AG04450 (cell line): ENCODE results near the gene TNFSF11. TPM values are rescaled to one million over a fixed set of nuclear protein-coding genes. Genes with fewer than 3 reads are reported as not detected.

Experiments
- CTCF ChIA-PET: fragments of 300-600, 350-600 bp; formaldehyde crosslinking; extraction: SDS; loops from one replicate; lab custom pipeline; 2022; ENCODE audit warnings: antibody characterized with exemption, inconsistent platforms; lab: Charles Lee
- POLR2A ChIA-PET: fragments of 350-600 bp; formaldehyde crosslinking; extraction: SDS; loops from one replicate; lab custom pipeline; 2021; ENCODE audit warnings: antibody characterized with exemption, inconsistent platforms; lab: Yijun Ruan, JAX
- DNase-seq: peaks from one replicate; pipeline ENCODE4 v3.0.0-alpha.2; 2011; ENCODE audit warnings: low read depth, low spot score
- H3K27ac ChIP-seq: one replicate; pipeline ENCODE4 v1.5.1; 2012; ENCODE audit warnings: low read depth, low read length, control low read depth
- H3K27me3 ChIP-seq: one replicate; pipeline ENCODE4 v1.6.0; 2012; ENCODE audit warnings: low read length; ENCODE audit not compliant: control insufficient read depth, insufficient read depth
- H3K4me3 ChIP-seq: 2 replicates; pipeline ENCODE4 v1.5.1; 2011; ENCODE audit warnings: mild to moderate bottlenecking, low read depth, low read length, control low read depth
- H3K9me3 ChIP-seq: 2 replicates; pipeline ENCODE4 v1.5.1; 2012; ENCODE audit warnings: low read length; ENCODE audit not compliant: control insufficient read depth, insufficient read depth
- CTCF ChIP-seq: IDR thresholded peaks from 2 replicates; pipeline ENCODE4 v1.5.1; 2011; ENCODE audit warnings: low read depth, low read length, control low read depth, inconsistent platforms
- polyA plus RNA-seq: library from polyadenylated mRNA; depleted of rRNA; stranded (reverse); fragments of >200 nt; gene quantifications from 2 replicates; pipeline ENCODE4 v1.2.3, GENCODE V29; 2011

The TNFSF11 gene
- polyA plus RNA-seq, 1 experiment: not detected

GRCh38 chr13:42610649-42611048, 36.7 kb downstream of the TNFSF11 start:
- ChIA-PET POLR2A (no interaction called here), CTCF (interaction anchor here (1.4 kb wide), 1 partner anchor 15 kb away, joined by 4 read pairs; no protein-coding TSS in a partner anchor)
- Histone ChIP-seq H3K27me3 (peaks cover 11% of the 10 kb centered on the region), H3K9me3 (no peaks in the 10 kb centered on the region), H3K4me3 (no peak overlapping the region), H3K27ac (no peak overlapping the region)
- DNase-seq: no peak
- no peak for TF ChIP-seq CTCF

GRCh38 chr13:42611086-42611779, 37.3 kb downstream of the TNFSF11 start:
- ChIA-PET POLR2A (no interaction called here), CTCF (interaction anchor here (1.4 kb wide), 1 partner anchor 16 kb away, joined by 4 read pairs; no protein-coding TSS in a partner anchor)
- TF ChIP-seq CTCF: no peak
- no peak overlapping the region for H3K4me3 ChIP-seq
- peaks cover 11% of the 10 kb centered on the region for H3K27me3 ChIP-seq
- no peak for DNase-seq
- no peak overlapping the region for H3K27ac ChIP-seq
- no peaks in the 10 kb centered on the region for H3K9me3 ChIP-seq

DNA sequence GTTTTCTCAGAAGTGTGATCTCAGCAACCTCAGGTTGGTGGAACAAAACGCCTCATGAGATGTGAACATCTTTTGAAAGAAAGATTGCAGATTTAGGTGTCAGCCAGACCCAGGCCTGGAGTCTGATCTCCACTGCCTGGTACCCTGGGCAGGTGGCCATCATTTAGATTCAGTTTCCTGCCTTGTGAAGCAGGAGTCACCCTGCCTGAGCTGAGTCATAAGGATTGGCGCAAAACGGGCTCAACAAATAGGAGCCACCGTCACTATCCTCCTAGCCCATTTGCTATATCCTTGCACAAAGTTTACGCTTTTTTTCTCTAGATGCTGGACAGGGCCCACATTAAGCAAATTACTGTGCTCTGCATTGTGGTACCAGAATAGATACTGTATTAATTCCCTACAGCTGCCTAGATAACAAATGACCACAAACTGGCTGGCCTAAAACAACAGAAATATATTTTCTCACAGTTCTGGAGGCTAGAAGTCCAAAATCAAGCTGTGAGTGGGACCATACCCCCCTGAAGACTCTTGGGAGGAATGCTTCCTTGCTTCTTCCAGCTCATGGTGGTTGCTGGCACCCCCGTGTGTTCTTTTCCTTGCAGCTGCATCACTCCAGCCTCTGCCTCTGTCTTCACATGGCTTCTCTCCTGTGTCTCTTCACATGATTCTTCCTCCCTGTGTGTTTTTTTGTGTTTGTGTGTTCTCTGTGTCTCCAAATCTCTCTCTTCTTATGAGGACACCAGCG, 38.2 kb downstream of the TNFSF11 start:
- ChIA-PET CTCF (interaction anchor here (1.4 kb wide), 1 partner anchor 17 kb away, joined by 4 read pairs; no protein-coding TSS in a partner anchor), POLR2A (no interaction called here)
- H3K4me3 ChIP-seq: no peak overlapping the region
- H3K27me3 ChIP-seq: peaks cover 11% of the 10 kb centered on the region
- no peak for TF ChIP-seq CTCF
- H3K9me3 ChIP-seq: no peaks in the 10 kb centered on the region
- no peak overlapping the region for H3K27ac ChIP-seq
- DNase-seq: no peak

GRCh38 chr13:42614436-42615035, 40.6 kb downstream of the TNFSF11 start:
- Histone ChIP-seq H3K27ac (no peak overlapping the region), H3K27me3 (peaks cover 14% of the 10 kb centered on the region), H3K9me3 (no peaks in the 10 kb centered on the region), H3K4me3 (no peak overlapping the region)
- TF ChIP-seq CTCF: no peak
- CTCF ChIA-PET: no interaction called here
- POLR2A ChIA-PET: no interaction called here
- no peak for DNase-seq
